GM18511 (cell line): ENCODE results near the gene GLIS2.
"Not testable (repeated sequence)": the region's sequence is repeated elsewhere in the genome, so short reads cannot be mapped to it uniquely, and the experiment has no call there.

Experiments
- ATAC-seq: cut with Tn5 transposase; IDR thresholded peaks from one replicate; pipeline ENCODE4 v1.9.1; 2021; ENCODE audit warnings: mild to moderate bottlenecking, moderate library complexity; ENCODE audit not compliant: unreplicated experiment

Gene GLIS2

GRCh38 chr16:4333714-4334113 is 17.8 kb downstream of the GLIS2 start:
- not testable (repeated sequence) for ATAC-seq

GRCh38 chr16:4334724-4335495 is 19.0 kb downstream of the GLIS2 start:
- ATAC-seq, result no peak

GRCh38 chr16:4336701-4337539 is 21.1 kb downstream of the GLIS2 start:
- no peak for ATAC-seq

- no peak for ATAC-seq
Observed at GRCh38 chr16:4337540-4338088, 21.7 kb downstream of the GLIS2 start.

- no peak for ATAC-seq
Observed at GRCh38 chr16:4338125-4338582, 22.3 kb downstream of the GLIS2 start.

GRCh38 chr16:4338712-4339299 is 22.9 kb downstream of the GLIS2 start:
- no peak for ATAC-seq

- ATAC-seq, result no peak
Observed at GRCh38 chr16:4339455-4339854, 23.6 kb downstream of the GLIS2 start.

GRCh38 chr16:4339909-4340308 is 24.0 kb downstream of the GLIS2 start:
- no peak for ATAC-seq

- no peak for ATAC-seq
Observed at GRCh38 chr16:4340443-4340842, 24.6 kb downstream of the GLIS2 start.

GRCh38 chr16:4341250-4341649 is 25.4 kb downstream of the GLIS2 start:
- ATAC-seq, result no peak

GRCh38 chr16:4342866-4343744 is 27.2 kb downstream of the GLIS2 start:
- ATAC-seq, result no peak

GRCh38 chr16:4344300-4344982 is 28.6 kb downstream of the GLIS2 start:
- not testable (repeated sequence) for ATAC-seq

- ATAC-seq, result no peak
Observed at GRCh38 chr16:4344983-4345835, 29.3 kb downstream of the GLIS2 start.

GRCh38 chr16:4345836-4346781 is 30.2 kb downstream of the GLIS2 start:
- no peak for ATAC-seq

GRCh38 chr16:4347010-4347409 is 31.1 kb downstream of the GLIS2 start:
- no peak for ATAC-seq

GRCh38 chr16:4347765-4348509 is 32.1 kb downstream of the GLIS2 start:
- no peak for ATAC-seq

- ATAC-seq, result no peak
Observed at GRCh38 chr16:4349332-4349731, 33.5 kb downstream of the GLIS2 start.
